GM12892 (cell line): ENCODE data around the gene PRICKLE3.

ENCODE experiments used
- POLR2A ChIP-seq: IDR thresholded peaks from 2 replicates; pipeline ENCODE4 v1.6.1; 2011; ENCODE audit warnings: low read depth, low read length, control low read depth
- POLR2AphosphoS5 ChIP-seq: IDR thresholded peaks from 2 replicates; pipeline ENCODE4 v1.6.1; 2011; ENCODE audit warnings: low read depth, low read length, control low read depth
- TAF1 ChIP-seq: IDR thresholded peaks from 2 replicates; pipeline ENCODE4 v1.6.1; 2011; ENCODE audit warnings: low read depth, mild to moderate bottlenecking, control low read depth, low read length, borderline replicate concordance

GRCh38 chrX:49212209-49212608 lies 26.0 kb upstream of the PRICKLE3 start:
- TF ChIP-seq POLR2A (no peak), TAF1 (no peak), POLR2AphosphoS5 (no peak)
